ENCODE measurements around the gene MAPKAP1. TPM values are rescaled to one million over a fixed set of nuclear protein-coding genes. Genes with fewer than 3 reads are reported as not detected.

Gene MAPKAP1
- total RNA-seq, 1 donor from 2014 or later = 84.9 TPM

DNA sequence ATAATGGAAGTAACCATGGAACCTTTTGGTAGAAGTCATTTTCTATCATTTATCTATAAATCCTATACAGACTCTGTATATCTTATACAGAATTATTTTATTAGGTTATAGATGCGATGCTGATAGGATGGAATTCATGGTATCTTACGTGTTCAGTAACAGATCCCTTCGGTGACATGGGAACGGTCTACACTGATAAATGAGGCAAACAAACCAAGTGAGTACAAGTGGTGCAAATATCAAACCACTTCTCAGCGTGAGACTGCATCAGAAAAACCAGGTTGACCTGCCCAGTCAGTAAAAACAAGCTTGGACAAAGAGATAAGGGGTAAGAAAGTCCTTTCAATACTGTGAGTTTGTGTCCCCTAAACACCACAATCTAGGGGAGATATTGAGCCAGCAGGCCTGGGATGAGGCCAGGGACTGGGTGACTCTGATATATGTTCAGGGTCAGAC is 229.9 kb downstream of the MAPKAP1 start:
- TF ChIP-seq, protein P1, sequence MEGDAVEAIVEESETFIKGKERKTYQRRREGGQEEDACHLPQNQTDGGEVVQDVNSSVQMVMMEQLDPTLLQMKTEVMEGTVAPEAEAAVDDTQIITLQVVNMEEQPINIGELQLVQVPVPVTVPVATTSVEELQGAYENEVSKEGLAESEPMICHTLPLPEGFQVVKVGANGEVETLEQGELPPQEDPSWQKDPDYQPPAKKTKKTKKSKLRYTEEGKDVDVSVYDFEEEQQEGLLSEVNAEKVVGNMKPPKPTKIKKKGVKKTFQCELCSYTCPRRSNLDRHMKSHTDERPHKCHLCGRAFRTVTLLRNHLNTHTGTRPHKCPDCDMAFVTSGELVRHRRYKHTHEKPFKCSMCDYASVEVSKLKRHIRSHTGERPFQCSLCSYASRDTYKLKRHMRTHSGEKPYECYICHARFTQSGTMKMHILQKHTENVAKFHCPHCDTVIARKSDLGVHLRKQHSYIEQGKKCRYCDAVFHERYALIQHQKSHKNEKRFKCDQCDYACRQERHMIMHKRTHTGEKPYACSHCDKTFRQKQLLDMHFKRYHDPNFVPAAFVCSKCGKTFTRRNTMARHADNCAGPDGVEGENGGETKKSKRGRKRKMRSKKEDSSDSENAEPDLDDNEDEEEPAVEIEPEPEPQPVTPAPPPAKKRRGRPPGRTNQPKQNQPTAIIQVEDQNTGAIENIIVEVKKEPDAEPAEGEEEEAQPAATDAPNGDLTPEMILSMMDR (IDR thresholded peaks at IDR 0.05) = no peak
- POLR2A ChIA-PET = no interaction called here
- CTCF ChIA-PET = no interaction called here
- Mint-ChIP-seq H3K27me3 (no peaks in the 10 kb centered on the region), H3K36me3 (ENCODE audit: low read depth) (peaks cover 64% of the 10 kb centered on the region), H3K9me3 (no peaks in the 10 kb centered on the region), H3K27ac (no peak overlapping the region), H3K4me3 (no peak overlapping the region), H3K4me1 (no peaks in the 10 kb centered on the region)
- no peak for ATAC-seq (ENCODE audit: low read depth)
- no peak for DNase-seq
- intact Hi-C loops (cut with micrococcal nuclease) = no loop called here

DNA sequence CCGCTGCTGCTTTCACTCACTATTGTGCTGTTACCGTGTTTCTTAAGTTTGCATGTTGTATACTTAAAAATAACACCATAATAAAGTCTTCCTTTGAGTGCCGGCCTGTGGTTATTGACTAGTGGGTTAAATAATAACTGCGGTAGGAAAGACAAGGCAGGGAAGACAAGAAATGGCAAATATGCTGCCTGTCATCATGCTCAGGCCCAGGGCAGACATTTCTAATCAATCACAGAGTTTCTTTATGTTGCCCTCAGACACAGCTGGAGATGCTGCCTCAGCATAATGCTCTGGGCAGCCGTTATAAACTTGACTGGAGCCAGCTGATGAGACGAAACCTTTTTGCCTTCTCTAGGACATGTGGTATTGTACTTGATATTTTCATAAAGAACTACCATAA is 230.4 kb downstream of the MAPKAP1 start:
- Mint-ChIP-seq H3K4me3 (no peak overlapping the region), H3K27me3 (no peaks in the 10 kb centered on the region), H3K27ac (no peak overlapping the region), H3K4me1 (no peaks in the 10 kb centered on the region), H3K9me3 (no peaks in the 10 kb centered on the region), H3K36me3 (ENCODE audit: low read depth) (peaks cover 65% of the 10 kb centered on the region)
- intact Hi-C loops (cut with micrococcal nuclease) = no loop called here
- ATAC-seq (ENCODE audit: low read depth) (no peak), DNase-seq (no peak)
- POLR2A ChIA-PET = no interaction called here
- TF ChIP-seq, protein P1 (IDR thresholded peaks at IDR 0.05) = no peak
- CTCF ChIA-PET = no interaction called here

DNA sequence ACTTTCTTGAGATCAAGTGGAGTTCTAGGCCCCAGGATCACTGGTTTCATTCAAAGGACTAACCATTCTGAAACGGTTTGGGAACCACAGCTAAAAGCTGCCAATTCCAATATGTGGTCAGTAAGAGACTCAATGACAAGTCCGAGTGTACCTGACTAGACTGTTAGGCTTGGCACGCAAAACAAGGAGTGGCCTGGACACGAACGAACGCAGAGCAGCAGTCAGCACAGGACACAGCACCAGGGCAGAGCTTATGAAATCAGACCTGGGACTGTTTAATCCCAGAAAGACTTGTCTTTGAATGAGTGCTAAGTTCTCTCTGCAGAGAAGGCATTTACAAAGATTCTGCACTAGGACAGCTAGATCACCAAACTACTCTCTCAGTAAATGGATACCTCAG is 231.6 kb downstream of the MAPKAP1 start:
- intact Hi-C loops (cut with micrococcal nuclease) = no loop called here
- DNase-seq = no peak
- ChIA-PET CTCF (no interaction called here), POLR2A (no interaction called here)
- Mint-ChIP-seq H3K4me1 (no peaks in the 10 kb centered on the region), H3K4me3 (no peak overlapping the region), H3K27me3 (no peaks in the 10 kb centered on the region), H3K36me3 (ENCODE audit: low read depth) (peaks cover 67% of the 10 kb centered on the region), H3K9me3 (no peaks in the 10 kb centered on the region), H3K27ac (no peak overlapping the region)
- no peak for ATAC-seq (ENCODE audit: low read depth)
- TF ChIP-seq, protein P1 (IDR thresholded peaks at IDR 0.05) = no peak

DNA sequence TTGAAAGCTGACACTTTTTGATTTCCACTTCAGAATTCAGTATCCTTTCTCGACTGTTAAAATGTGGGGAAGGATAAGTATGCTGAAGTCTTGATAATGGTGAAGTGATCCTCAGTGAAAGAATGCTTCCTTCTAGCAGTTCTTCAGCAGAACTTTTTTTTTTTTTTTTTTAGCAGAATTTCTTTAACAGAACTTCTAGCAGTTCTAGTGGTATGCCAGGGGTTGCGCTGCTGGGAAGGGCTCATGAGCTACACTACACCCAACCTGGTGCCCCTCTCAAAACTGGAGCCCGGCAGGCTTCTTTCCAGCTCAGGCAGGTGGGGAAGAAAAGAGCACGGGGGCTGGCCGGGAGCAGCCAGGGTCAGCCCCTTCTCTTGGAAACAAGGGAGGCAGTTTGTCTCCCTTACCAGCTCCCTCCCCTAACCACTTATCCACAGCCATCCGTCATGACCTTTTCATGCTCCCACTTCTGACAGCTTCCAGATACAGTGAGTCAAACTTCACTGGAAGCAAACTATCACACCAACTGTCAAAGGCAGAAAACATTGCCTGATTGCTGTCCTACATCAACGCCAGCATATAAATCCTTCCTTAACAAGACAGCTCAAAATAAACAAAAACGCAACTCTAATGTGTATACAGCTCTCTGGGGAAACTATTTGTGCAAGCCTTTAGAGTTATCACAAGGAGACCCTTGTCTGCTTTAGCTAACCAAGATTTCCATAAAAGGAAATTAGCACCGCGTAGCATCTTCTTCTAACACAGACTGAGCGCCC is 233.9 kb downstream of the MAPKAP1 start:
- ChIA-PET CTCF (no interaction called here), POLR2A (no interaction called here)
- intact Hi-C loops (cut with micrococcal nuclease) = no loop called here

DNA sequence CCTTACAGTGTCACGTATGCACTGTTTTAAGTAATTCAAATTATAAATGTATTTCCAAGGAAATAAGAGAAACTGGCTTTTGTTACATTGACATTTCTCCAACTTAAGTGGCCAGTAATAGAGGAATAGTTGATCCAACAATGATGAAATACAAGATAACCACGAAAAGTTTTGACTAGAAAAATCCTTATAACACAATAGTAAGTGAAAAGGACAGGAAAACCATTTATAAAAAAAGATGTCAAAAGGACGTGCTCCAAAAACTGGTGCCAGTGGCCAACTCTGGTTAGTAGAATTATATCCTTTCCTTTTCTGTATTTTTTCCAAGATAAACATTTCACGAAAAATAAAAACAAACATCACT is 234.5 kb downstream of the MAPKAP1 start:
- POLR2A ChIA-PET = no interaction called here
- H3K4me3 Mint-ChIP-seq = no peak overlapping the region
- H3K27ac Mint-ChIP-seq = no peak overlapping the region
- TF ChIP-seq, protein P1 (IDR thresholded peaks at IDR 0.05) = no peak
- H3K9me3 Mint-ChIP-seq = no peaks in the 10 kb centered on the region
- H3K4me1 Mint-ChIP-seq = no peaks in the 10 kb centered on the region
- ATAC-seq (ENCODE audit: low read depth) (no peak), DNase-seq (no peak)
- intact Hi-C loops (cut with micrococcal nuclease) = no loop called here
- peaks cover 67% of the 10 kb centered on the region for H3K36me3 Mint-ChIP-seq (ENCODE audit: low read depth)
- CTCF ChIA-PET = no interaction called here
- H3K27me3 Mint-ChIP-seq = no peaks in the 10 kb centered on the region

More for the DNA sequence above, 233.9 kb downstream of the MAPKAP1 start:
- no peaks in the 10 kb centered on the region for H3K27me3 Mint-ChIP-seq
- no peak overlapping the region for H3K27ac Mint-ChIP-seq
- peaks cover 66% of the 10 kb centered on the region for H3K36me3 Mint-ChIP-seq (ENCODE audit: low read depth)
- ATAC-seq (ENCODE audit: low read depth) = no peak
- DNase-seq = no peak
- TF ChIP-seq, protein P1 (IDR thresholded peaks at IDR 0.05) = no peak
- H3K4me1 Mint-ChIP-seq = no peaks in the 10 kb centered on the region
- H3K4me3 Mint-ChIP-seq = no peak overlapping the region
- H3K9me3 Mint-ChIP-seq = no peaks in the 10 kb centered on the region
